HG03565 (cell line): ENCODE data around the gene ZNF341.
"Not testable (repeated sequence)": the region's sequence is repeated elsewhere in the genome, so short reads cannot be mapped to it uniquely, and the experiment has no call there.

Experiments
- ATAC-seq: cut with Tn5 transposase; IDR thresholded peaks from one replicate; pipeline ENCODE4 v1.9.1; 2021; ENCODE audit warnings: mild to moderate bottlenecking, moderate library complexity; ENCODE audit not compliant: unreplicated experiment

The ZNF341 gene

DNA sequence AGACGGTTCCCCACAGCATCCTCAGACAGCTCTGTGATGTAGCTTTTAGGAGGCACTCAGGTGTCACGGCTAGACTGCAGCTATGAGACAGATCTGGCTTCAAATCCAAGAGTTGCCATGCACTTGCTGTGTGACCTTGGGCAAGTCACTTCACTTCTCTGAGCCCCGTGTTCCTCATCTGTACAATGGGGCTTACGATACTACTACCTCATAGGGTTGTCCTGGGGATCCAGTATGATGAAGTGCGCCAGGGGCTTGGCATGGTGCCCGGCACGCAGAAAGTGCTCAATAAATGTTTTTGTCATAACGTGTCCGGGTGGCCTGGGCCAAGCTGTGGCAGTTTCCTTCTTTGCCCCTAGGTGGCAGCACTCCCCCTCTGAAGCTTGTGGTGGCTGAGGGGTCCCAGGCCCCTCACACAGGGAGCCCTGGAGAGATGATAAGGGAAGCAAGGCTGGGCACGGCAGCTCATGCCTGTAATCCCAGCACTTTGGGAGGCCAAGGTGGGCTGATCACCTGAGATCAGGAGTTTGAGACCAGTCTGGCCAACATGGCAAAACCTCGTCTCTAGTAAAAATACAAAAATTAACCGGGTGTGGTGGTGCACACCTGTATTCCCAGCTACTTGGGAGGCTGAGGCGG lies 60.3 kb downstream of the ZNF341 start:
- no peak for ATAC-seq

DNA sequence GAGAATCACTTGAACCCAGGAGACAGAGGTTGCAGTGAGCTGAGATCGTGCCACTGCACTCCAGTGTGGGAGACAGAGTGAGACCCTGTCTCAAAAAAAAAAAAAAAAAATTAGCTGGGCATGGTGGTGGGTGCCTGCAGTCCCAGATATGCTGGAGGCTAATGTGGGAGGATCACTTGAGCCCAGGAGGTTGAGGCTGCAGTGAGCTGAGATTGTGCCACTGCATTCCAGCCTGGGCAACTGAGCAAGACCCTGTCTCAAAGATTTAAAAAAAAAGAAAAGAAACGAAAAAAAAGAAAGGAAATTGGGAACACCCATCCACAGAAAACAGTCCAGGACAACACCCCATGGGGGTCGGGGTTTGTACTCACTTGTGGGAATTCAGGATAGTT lies 60.8 kb downstream of the ZNF341 start:
- ATAC-seq, result not testable (repeated sequence)

GRCh38 chr20:33793011-33793931 lies 61.5 kb downstream of the ZNF341 start:
- ATAC-seq, result no peak

DNA sequence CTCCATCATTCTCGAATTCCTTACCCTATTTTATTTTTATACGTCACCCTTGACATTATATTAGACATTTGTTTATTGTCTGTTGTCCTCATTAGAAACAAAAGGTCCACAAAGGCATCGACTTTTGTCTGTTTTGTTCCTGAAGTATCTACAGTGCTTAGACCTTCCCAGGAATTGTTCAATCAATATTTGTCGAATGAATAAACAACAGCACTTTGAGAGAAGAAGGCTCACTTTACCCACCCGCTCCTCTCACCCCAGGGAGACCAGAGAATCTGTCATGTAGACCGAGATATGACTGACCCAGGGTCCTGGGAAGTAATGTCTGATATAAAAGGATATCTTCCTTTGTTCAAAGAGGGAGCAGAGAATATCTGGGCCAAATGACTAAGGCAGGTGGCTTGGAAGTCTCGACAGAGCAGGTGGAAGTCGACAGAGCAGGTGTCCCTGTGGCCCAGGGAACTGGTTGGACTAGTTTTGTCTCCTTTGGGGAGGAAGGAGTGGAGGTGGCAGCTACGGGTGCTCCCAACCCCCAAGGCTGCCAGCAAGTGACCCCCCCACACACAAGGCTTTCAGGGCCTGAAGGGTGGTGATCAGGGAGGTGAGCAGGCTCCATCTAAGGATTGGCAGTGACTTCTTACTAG lies 64.6 kb downstream of the ZNF341 start:
- no peak for ATAC-seq

- ATAC-seq, result no peak
Observed at GRCh38 chr20:33796907-33797544, 65.2 kb downstream of the ZNF341 start.

GRCh38 chr20:33798444-33798843 lies 66.6 kb downstream of the ZNF341 start:
- ATAC-seq, result no peak

DNA sequence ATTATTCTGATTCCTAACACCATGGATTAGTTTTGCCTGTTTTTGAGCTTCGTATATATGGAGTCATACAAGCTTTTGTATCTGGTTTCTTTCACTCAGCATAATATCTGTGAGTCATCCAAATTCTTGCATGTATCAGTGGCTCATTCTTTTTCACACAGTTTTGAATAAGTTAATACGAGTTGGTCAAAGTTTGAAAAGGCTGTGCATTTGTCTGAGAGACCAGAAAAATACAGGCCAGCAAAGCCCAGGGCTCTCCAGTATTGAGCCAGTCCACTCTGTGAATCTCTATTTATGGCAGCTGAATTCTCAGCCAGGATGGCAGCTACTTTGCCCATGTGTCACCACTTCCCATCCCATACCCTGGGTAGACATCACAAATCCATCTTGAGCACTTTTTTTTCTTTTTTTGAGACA lies 72.1 kb downstream of the ZNF341 start:
- ATAC-seq, result no peak

- ATAC-seq, result no peak
Observed at GRCh38 chr20:33808388-33808787, 76.6 kb downstream of the ZNF341 start.

- ATAC-seq, result no peak
Observed at GRCh38 chr20:33810259-33810658, 78.5 kb downstream of the ZNF341 start.

DNA sequence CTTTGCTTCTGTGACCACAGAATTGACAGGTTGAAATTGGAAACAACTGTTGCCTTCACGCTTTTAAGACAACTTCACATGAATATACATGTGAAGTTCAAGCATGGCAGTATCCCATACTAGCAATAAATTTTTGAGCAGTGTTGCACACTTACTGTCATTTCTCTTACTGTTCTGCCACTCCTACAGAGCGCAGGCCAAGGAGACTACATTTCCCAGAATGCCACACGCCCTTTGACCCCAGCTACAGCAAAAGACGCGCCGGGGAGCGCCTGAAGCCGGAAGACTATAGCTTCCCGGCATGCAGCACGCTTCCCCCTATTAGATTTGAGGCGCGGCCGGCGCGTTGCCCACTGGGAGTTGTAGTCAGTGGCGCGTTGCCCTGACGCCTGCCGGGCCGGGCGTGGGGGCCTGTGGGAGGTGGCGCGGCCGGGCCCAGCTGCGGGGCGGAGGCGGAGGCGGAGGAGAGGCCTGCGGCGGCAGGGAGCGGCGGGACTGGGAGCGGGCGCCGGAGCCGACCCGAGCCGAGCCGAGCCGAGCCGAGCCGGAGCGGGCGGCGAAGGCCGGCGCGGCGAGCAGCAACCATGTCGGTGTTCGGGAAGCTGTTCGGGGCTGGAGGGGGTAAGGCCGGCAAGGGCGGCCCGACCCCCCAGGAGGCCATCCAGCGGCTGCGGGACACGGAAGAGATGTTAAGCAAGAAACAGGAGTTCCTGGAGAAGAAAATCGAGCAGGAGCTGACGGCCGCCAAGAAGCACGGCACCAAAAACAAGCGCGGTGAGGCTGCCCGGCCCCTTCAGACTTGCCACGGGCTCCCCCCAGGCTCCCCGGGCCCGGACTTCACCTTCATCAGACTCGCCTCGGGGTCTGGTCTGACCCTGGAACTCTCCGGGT lies 79.3 kb downstream of the ZNF341 start, which contains the start of gene CHMP4B:
Gene CHMP4B, plus strand, starts transcription at position 464 of the 891 bp plus-strand sequence. Its CDS starts 121 bp downstream, at position 585.
- peak; percentile 94 for ATAC-seq

- no peak for ATAC-seq
Observed at GRCh38 chr20:33811776-33812151, 80.0 kb downstream of the ZNF341 start.

DNA sequence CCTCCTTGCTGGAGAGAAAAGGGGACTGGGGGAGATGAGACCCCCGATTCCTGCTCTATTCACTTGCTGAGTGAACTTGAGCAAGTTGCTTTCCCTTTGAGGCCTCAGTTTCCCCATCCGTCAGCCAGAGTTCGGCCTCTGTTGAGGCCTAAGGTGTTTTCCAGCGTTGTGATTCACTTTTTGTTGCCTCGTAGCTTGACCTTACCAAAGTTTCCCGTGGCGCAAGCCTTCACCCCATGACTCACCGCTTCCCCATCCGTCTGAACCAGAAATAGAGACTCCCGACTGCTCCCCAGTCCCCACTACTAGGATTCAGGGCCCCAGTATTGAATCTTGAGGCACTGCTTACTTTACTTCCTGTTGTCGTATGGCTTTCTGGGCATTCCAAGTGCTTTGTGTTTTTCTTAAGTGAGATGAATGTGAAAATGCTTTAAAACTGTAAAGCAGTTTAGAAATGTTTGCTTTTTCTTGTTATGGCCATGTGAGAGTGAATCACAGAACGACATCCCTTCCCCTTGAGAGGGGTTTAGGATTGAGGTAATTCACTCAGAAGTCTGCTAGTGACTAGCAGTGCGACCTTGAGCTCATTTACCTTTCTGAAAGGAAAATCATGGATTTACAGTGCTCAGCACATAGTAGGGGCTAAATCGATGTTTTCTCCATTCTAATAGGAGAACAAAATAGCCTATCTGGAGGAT lies 80.5 kb downstream of the ZNF341 start:
- ATAC-seq, result no peak

DNA sequence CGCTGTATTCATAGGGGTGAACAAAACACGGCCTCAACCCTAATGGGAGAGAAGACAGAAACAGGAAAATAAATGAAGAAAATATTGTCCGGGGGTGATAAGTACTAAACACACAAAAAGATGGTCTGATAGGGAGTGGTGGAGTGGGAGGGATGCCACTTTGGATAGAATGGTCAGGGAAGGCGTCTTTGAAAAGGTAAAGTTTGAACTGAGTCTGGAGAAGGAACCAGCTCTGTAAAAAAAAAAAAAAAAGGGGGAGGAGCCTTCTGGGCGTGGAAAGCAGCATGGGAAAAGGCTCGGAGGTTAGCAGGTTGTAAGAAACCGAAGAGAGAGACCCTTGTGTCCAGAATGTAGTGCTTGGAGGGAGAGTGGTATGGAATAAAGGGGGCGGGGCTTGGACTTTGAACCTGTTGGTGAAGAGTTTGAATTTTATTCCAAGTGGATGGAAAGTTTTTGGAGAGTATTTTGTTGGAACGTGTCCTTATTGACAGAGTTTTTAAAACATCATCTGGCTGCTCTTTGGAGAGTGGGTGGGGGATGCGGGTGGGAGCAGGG lies 81.2 kb downstream of the ZNF341 start:
- ATAC-seq, result no peak

DNA sequence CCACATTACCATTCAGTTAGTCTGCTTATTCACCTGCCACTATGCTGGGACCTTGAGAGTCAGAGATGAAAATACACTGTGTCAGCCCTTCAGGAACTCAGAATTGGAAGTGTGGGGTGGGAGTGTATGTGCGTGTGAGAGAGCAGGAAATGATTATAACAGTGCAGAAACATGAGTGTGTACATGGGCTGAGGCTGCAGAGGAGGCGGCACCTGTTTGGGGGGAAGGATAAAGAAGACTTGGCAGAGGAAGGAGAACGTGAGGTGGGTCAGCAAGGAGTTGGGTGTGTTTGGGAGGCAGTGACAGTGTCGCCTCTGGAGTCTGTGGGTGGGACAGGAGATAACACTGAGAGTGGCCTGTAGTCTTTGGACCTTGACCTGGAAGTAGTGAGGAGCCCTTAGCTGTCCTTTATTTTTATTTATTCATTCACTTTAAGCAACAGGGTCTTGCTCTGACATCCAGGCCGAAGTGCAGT lies 82.5 kb downstream of the ZNF341 start:
- ATAC-seq, result no peak

- ATAC-seq, result no peak
Observed at GRCh38 chr20:33815671-33816070, 83.9 kb downstream of the ZNF341 start.

- no peak for ATAC-seq
Observed at GRCh38 chr20:33816191-33816590, 84.4 kb downstream of the ZNF341 start.

DNA sequence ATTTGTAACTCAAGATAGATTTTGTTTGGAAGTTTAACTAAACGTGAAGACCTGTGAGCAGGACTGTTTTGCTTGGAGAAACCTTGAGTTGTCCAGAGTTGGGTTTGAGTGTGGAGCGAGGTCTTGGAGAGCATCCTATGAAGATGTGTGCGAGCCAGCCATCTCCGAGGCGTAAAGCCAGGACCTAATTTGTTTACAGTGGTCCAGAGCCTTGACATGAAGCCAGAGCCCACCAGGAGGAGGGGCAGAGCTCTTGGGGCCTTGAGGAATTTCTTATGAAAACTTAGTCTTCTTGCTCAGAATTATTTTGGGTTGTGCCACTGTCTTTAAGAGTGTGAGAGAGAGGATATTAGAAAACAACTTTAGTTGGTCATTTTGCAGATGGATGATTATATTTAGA lies 85.6 kb downstream of the ZNF341 start:
- ATAC-seq, result no peak

DNA sequence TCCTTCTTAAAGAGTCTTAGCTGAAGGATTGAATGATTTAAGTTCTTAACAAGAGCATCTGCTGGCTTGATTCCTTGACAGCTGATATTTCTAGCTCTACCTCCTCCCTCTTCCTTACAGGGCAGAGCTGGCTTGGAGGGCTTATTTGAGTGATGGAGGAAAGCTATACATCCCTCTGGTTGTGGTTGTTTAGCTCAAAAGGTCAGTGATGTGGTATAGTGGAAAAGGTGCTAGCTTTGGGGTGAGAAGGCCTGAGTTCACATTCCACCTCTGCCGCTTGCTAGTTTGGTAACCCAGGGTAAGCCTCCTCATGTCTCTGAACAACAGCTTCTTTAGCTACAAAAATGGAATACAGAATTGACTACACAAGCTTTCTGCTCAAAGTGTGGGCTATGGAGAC lies 87.7 kb downstream of the ZNF341 start:
- ATAC-seq, result no peak

DNA sequence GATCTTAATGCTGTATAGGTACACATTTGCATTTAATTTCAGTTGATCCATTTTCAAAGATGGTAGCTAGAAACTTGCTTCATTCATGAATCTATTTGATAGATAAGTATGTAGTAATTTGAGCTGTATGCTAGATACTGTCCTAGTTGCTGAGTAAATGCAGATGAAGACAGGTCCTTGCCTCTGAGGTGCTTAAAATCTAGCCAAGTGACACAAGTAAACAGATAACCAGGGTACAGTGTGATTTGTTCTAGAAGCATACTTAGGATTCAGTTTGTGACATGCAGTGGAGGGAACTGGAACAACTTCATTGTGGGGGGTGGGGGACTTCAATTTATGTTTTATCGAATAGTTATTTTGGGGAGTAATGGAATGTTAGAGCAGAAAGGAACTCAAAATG lies 88.6 kb downstream of the ZNF341 start:
- ATAC-seq, result no peak
